NCI-H82 treated with DMSO at 0.1 percent for 48 hours (cell line): ENCODE results near the gene SLC9A8.
"Not testable (repeated sequence)": the region's sequence is repeated elsewhere in the genome, so short reads cannot be mapped to it uniquely, and the experiment has no call there.

ENCODE experiments used
- DNase-seq: peaks from one replicate; lab custom pipeline; 2025; ENCODE audit not compliant: unreplicated experiment; lab: John Stamatoyannopoulos, UW

SLC9A8 gene

DNA sequence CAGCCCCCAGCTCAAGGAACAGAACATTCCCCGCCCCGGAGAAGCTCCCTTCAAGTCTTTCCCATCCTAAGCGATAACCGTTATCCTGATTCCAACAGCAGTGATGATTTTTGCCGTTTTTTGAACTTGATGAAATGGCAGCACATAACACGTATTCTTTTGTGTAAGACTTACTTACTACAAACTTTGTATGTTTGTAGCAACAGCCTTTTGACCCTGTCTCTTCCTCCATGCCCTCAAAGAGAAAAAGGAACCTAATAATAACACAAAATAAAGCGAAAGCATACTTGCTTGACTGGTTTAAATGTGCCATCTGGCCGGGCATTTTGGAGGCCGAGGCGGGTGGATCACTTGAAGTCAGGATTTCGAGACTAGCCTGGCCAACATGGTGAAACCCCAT lies 26.4 kb upstream of the SLC9A8 start:
- no peak for DNase-seq

DNA sequence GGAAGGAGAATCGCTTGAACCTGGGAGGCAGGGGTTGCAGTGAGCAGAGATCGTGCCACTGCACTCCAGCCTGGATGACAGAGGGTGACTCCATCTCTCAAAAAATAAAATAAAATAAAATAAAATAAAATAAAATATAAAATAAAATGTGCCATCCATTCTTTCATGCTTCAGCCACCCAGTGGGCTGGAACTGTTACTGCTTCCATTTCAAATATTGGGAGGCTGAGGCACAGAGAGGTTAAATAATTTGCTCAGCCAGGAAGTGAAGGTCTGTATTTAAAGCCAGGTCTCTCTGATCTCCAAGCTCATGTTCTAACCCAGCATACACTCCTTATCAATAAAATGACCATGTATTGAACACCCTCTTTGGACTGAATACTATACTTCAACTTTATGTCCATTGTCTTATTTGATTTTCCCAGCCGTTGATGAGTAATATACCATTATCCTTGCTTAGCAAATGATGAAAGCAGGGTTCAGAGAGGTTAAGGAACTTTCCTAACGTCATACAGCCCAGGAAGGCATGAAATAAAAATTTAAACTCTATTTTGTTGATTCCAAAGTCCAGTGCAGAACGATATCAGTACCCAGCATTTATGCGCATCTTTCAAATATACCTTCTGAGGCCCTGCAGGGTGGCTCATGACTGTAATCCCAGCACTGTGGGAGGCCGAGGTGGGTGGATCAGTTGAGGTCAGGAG lies 25.8 kb upstream of the SLC9A8 start:
- no peak for DNase-seq

DNA sequence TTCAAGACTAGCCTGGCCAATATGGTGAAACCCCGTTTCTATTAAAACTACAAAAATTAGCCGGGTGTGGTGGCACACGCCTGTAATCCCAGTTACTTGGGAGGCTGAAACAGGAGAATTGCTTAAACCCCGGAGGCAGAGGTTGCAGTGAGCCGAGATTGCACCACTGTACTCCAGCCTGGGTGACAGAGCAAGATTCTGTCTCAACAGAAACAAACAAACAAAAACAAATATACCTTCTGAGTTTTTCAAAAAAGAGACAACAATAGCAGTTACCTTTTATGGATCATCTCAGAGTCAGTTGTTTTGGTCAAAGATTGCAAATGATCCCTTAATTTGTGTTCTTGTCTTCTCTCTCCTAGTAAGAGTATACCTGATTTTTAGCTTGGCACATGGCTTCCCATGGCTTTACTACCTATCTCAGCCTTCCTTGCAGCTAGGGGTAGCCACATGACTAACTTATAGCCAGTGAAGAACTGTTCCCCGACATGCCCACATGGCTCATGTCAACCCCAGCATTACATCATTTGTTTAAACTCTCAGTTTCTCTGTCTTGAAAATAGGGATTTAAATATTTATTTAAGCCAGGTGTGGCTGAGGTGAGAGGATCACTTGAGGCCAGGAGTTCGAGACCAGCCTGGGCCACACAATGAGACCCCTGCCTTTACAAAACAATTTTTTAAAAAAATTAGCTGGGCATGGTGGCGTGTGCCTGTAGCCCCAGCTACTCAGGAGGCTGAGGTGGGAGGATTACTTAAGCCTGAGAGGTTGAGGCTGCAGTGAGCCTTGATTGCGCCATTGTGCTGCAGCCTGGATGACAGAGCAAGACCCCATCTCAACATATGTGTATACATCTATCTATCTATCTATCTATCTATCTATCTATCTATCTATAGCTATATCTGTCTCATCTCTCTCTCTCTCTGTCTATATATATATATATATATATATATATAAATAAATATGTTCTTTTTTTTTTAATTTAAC lies 25.0 kb upstream of the SLC9A8 start:
- no peak for DNase-seq

GRCh38 chr20:49790077-49790798 lies 22.4 kb upstream of the SLC9A8 start:
- DNase-seq: no peak

GRCh38 chr20:49791165-49791564 lies 21.5 kb upstream of the SLC9A8 start:
- no peak for DNase-seq

GRCh38 chr20:49792006-49792405 lies 20.6 kb upstream of the SLC9A8 start:
- no peak for DNase-seq

DNA sequence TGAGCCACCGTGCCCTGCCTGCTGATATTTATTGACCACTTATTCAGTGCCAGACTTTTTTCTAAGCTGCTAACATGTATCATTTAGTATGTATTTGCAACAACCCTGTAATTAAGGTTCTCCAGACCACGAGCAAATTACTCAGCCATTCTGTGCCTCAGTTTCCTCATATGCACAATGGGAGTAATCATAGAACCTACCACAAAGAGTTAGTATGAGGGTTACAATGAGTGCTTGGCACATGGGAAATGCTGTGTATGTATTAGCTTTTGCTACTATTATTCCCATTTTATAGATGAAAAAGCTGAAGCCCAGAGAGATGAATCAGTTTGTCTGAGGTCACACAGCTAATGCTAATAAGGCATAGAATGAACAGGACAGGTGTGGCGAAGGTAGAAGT lies 20.0 kb upstream of the SLC9A8 start:
- DNase-seq: no peak

- DNase-seq: no peak
Measured at GRCh38 chr20:49794336-49795134, 18.1 kb upstream of the SLC9A8 start.

DNA sequence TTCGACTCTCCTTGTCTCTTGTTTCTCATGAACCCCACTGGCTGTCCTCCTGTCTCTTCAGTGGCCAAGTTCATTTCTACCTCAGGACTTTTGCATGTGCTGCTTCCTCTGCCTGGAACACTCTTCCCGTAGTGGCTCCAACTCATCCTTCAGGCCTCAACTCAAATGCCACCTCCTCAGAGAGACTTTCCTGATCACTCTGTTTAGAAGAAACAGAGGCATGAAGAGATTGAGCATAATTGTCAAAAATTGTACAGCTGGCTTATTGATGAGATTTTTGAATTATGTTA lies 17.5 kb upstream of the SLC9A8 start:
- DNase-seq: no peak

- no peak for DNase-seq
Measured at GRCh38 chr20:49796600-49797343, 15.9 kb upstream of the SLC9A8 start.

- no peak for DNase-seq
Measured at GRCh38 chr20:49797344-49797615, 15.3 kb upstream of the SLC9A8 start.

GRCh38 chr20:49798718-49799117 lies 13.9 kb upstream of the SLC9A8 start:
- no peak for DNase-seq

DNA sequence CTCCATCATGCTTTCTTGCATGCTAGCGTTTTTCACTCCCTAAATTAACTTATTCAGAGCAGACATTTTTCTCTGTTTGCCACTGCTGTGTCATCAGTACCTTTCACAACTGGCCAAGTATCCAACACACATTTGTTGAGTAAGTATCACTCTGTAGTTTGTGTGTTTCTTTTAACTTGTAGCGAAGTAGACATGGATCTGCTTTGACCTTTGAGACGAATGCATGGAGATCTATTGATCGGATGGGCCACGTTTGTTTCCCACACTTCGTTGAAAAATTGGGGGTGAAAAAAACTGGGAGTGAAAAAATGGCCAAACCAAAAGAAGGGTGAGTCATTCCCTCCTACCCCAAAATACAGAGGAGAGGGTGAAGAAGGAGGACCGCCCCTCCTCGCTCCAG lies 12.9 kb upstream of the SLC9A8 start:
- DNase-seq: no peak

- no peak for DNase-seq
Measured at GRCh38 chr20:49803418-49803817, 9.2 kb upstream of the SLC9A8 start.

DNA sequence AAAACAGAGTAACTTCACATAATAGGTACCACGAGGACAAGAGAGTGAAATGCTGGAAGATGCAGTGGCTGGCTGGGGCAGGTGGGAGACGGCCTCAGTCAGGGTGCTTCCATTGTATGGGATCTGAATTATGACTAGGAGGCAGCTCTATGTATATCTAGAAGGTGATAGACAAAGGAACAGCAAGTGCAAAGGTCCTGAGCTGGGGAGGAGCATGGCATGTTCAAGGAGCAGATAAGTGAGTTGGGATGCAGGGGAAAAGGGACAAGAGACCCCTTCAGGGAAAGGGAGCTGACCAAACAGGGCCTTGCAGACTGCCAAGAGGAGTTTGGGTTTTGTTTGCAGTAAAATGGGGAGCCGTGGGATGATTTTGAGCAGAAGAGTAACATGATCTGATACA lies 8.3 kb upstream of the SLC9A8 start:
- DNase-seq: no peak

- DNase-seq: not testable (repeated sequence)
Measured at GRCh38 chr20:49805224-49805876, 7.3 kb upstream of the SLC9A8 start.

DNA sequence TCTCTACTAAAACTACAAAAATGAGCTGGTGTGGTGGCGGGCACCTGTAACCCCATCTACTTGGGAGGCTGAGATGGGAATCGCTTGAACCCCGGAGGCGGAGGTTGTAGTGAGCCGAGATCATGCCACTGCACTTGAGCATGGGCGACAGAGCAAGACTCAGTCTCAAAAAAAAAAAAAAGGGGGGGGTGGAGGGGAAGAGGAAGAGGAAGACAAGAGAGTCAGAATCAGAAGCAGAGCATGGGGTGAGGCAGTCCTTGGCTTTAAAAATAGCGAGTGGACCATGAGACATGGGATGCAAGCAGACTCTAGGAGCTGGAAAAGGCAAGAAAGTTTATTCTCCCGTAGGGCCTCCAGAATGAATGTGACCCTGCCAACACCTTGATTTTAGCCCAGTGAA lies 3.9 kb upstream of the SLC9A8 start:
- no peak for DNase-seq

- DNase-seq: no peak
Measured at GRCh38 chr20:49809803-49810359, 2.7 kb upstream of the SLC9A8 start.

- no peak for DNase-seq
Measured at GRCh38 chr20:49810491-49811190, 2.0 kb upstream of the SLC9A8 start.
